Measurements from ENCODE around the gene SPATA22.

- TF ChIP-seq, protein P1, sequence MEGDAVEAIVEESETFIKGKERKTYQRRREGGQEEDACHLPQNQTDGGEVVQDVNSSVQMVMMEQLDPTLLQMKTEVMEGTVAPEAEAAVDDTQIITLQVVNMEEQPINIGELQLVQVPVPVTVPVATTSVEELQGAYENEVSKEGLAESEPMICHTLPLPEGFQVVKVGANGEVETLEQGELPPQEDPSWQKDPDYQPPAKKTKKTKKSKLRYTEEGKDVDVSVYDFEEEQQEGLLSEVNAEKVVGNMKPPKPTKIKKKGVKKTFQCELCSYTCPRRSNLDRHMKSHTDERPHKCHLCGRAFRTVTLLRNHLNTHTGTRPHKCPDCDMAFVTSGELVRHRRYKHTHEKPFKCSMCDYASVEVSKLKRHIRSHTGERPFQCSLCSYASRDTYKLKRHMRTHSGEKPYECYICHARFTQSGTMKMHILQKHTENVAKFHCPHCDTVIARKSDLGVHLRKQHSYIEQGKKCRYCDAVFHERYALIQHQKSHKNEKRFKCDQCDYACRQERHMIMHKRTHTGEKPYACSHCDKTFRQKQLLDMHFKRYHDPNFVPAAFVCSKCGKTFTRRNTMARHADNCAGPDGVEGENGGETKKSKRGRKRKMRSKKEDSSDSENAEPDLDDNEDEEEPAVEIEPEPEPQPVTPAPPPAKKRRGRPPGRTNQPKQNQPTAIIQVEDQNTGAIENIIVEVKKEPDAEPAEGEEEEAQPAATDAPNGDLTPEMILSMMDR (IDR thresholded peaks at IDR 0.05; ENCODE audit: insufficient read depth, low read depth, low read length), result no peak
- TF ChIP-seq EZH2 (IDR thresholded peaks at IDR 0.05; ENCODE audit: insufficient read depth, low read length), result no peak
Measured at GRCh38 chr17:3438368-3438767, 33.3 kb downstream of the SPATA22 start.

Data from astrocyte (in vitro differentiated cells and primary cell).